ELF-1 (cell line): ENCODE results near the gene LTB4R.
"Not testable (repeated sequence)": the region's sequence is repeated elsewhere in the genome, so short reads cannot be mapped to it uniquely, and the experiment has no call there.

ENCODE experiments used
- DNase-seq: peaks from one replicate; pipeline ENCODE4 v3.0.0-alpha.2; 2016; ENCODE audit warnings: low read depth, low spot score

Gene LTB4R

DNA sequence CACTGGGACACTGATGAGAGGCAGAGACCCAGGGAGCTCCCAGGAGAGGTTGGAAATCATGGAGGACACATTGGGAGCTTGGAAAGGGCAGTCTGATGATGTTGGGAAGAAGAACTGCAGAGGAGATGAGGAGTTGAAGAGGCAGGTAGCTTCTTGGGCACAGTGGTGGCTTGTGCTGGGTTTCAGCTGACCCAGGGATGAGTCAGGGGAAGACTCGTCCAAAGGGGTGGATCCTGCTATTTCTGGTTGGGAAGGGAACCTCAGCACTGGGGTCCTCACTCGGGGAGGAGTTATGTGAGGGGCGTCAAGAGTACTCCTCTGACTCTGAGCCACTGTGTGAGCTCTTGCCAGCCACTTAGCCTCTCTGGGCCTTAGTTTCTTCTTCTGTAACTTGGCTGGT is 12.0 kb downstream of the LTB4R start:
- no peak for DNase-seq

DNA sequence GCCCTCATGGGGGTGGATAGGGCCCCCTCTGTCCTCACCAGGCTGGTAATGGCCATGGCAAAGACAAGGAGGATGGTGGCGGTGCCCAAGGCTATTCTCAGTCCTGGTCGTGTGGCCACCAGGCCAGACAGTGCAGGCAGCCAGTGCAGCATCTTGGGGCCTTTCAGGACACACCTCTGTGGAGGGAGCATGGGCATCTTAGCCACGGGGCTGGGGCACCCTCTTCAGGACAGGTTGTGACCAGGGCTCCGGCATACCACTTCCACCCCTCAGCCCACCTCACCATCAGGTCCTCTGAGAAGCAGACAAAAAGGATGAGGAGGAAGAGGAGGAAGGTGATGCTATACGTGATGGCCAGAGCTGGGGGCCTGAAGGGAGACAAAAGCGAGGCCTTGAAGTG is 12.7 kb downstream of the LTB4R start:
- DNase-seq: no peak

DNA sequence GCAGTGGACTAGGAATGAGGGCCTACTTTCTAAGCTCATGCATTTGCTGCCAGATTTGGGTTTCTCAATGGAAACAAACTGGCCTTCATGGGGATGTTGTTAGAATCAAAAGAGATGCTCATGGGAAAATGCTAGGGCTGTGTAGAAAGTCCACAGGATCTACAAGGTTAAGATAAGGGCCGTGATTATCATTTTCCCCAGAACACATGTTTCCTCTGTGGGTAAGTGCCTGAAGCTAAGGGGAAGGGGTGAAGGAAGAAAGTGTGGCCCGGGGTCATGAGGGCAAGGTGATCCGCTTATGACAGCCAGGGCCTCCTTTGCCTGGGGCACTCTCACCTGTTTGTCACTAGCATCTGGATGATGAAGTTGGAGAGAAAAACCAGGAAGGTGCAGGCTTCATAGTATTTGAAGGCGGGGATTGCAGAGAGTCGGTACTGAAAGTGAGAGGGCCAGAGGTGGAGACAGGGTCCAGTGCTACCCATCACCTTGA is 13.8 kb downstream of the LTB4R start:
- DNase-seq: no peak

DNA sequence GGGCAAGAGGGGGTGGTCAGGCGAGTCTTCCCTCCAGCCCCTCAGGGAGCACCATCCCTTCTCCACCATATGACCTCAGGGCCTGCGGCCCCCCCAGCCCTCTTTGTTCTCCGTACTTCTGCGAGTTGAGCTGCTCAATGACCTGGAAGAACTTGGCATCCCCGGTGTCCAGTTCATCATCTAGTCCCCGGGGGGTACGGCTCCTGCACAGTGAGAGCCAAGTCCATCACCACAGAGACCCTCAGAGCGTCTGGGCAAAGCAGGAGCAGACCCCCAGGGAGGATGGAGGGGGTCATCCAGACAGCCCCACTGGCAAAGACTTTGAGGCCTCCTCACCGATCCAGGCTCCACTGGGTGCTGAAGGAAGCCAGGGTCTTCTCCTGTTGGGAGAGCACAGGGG is 14.7 kb downstream of the LTB4R start:
- no peak for DNase-seq

DNA sequence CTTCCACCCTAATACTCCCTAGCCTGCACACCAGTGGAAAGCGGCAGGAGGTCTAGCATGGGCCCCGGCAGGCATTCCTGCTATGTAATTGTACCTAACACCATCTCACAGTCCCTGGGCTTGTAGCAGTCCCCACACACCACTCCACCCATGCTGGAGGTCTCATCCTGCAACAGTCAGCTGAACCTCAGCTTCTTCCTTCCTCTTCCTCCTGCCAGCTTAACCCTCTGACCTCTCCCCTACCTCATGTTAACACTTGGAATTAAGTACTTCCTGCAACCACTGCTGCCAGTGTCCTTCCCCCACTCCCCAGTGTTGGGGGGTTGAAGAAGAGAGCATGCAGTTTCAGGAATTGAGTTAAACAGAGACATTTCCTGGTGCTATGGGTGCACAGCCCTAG is 16.0 kb downstream of the LTB4R start:
- no peak for DNase-seq

DNA sequence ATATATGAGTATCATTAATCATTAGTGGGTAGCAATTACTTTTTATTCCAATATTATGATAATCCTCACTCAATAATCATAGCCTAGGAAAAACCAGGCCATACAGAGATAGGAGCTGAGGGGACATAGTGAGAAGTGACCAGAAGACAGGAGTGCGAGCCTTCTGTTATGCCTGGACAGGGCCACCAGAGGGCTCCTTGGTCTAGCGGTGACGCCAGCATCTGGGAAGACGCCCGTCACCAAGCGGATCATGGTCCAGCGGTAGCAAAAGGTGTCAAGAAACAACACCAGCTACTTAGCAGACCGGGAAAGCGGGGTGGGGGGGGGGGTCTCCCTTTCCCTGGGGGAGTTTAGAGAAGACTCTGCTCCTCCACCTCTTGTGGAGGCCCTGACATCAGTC is 16.6 kb downstream of the LTB4R start:
- not testable (repeated sequence) for DNase-seq

DNA sequence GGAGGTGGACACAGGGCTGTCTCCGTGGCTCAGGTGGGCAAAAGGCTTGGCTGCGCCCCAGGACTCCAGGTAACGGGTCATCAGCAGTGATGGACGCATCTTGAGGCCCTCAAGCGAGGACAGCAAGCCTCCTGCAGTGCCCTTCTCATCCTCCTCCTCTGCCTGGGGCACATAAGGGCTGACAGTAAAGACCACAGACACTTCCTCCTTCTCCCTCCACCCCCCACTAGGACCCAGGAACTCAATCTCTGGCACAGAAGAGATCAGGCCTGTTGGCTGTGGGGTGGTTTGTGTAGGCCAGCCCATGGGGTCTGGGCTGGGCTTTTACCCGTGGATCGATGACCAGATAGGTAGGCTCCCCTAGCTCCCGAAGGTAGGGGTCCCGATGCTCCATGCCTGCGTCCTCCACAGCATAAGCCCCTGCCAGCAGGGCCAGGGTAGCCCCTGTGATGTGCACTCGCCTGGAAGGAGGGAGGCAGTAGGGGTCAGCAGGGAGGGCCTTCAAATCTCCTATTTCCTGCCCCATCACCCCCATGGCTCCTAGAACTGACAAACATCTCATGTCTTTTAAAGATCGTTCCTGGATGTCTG is 17.9 kb downstream of the LTB4R start:
- no peak for DNase-seq

DNA sequence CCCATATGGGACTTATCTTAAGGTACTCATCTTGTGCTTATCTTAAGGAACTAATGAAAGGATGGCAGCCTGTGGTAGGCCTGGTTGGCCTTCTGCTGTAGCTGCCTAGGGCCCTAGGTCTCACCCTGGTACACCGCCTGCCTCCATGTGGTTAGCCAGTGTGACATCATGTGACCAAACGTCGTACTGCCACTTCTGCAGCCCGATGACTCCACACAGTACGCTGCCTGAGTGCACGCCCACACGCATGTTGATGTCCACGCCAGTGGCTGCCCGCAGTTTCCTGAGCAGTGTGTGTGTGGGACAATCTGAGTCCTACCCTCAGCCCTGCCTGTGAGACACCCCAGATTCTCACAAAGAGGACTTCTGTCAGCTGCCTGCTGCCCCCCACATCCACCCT is 18.4 kb downstream of the LTB4R start:
- no peak for DNase-seq

DNA sequence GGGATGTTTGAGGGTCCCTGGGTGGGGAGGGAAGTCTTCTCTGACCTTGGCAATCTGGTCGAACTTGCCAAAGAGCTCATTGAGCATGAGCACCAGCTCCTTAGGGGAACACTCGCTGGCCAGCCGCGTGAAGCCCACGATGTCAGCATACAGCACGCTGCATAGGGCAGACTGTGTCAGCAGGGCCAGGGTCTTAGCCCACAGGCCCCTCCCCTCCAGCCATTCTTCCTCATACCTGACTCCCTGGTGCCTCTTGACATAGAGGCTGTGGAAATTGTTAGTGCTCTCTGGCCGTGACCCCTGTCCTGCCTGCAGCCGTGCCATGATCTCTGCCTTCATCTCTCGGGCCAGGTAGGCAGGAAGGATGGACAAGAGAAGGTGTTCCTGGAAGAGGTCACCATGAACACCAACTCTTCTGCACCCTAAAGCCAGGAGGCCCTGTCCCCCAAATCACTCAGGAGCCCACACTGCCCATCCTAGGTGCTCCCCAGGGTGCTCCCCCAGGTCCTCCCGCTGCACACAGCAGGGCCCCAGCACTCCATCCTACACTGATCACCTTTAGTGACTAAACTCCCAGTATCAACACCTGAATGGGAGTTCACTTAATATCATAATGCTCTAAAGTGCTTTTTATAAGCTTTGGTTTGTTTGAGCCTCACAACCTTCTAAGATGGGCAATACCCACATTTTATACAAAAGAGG is 19.8 kb downstream of the LTB4R start:
- DNase-seq: no peak

DNA sequence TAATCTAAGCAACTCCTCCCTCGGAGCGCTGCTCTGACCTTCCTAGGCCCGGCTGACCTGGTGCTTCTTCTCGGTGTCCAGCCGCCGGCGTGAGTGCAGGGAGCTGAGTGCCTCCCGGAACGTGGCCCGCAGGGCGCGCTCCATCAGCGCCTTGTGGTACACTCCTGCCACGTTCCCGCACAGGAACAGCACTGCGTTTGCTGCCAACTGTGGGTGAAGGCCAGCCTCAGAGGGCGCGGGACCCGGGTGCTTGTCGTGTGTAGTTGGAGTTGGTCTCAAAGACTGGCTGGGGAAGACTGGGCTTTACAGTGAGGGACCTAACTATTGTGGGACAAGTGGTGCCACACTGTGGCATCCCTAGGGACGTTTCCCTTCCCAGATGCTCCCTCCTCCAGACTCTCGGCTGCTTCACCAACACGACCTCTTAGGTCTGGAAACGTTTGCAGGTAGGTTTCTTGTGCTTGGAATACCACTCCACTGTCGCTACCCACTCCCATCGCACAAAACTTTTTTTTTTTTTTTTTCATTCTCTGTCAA is 20.5 kb downstream of the LTB4R start:
- no peak for DNase-seq

DNA sequence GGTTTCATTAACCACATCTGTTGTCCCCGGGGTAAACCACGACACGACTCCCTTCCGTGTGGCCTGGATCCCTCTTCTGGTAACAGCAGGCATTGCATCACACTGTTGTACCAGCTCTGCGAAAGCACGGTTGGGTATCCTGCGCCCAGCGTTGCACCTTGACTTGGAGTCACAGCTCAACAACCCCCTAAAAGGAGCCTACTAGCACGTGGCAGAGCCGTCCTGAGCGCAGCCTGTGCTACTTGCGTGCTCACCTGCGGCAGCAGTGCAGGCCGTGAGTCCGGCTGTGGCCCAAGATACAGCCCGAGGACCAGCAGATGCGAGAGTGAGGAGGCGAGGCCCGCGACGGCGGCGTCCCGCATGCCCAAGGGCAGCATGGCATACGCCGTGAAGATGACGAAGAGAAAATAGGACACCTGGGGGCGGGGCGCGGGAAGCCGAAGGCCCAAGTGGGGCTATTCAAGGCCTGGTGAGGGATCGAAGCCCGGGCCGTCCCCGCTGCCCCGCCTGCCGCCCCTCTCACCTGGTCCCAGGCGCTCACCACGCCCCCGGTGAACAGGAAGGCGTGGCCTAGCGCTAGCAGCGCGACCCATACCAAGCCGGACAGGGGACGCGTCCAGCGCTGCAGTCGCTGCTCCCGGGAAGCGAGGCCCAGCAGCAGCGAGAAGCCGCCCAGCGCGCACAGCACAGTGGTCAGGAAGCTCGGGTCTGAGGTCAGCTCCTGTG is 21.1 kb downstream of the LTB4R start:
- peak; percentile 82 for DNase-seq

DNA sequence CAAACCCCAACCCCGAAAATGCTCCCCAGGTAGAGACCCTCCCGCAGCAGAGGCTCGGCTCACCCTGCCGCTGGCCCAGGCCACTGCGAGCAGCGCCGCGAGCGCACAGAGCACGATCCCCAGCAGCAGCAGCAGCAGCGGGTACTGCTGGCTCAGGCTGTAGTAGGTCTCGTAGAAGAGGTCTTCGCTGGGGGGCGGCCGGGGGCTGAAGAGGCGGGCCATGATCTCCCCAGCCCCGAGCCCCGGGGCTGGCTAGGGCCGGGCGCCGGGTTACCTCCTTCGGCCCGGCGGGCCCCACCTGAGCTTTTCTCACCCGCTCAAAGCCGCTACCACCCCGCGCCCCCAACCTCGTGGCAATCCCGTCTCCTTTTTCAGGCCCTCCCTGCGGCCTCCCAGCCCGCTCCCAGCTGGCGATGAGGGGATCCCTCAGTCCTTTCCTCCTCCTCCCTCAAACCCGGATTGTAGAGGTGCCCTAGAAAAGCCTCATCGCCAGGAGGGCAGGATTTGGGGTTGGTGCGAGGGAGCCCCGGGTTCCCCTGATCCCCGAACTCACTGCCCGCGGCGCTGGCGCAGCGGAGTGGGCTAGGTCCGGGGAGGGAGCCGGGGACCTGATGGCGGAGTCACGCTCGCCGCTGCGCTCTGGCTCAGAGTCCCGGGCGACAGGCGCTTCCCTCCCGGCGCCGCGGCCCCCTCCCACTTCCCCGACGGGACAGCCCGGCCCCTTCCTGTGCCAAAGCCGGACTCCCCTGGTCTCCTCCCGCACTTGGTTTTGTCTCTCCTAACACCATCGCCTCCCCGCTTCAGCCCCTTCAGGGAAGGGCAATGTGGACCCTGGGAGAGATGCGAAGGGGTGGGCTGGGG is 23.4 kb downstream of the LTB4R start, which contains the start of gene ADCY4:
TSS of gene ADCY4 (minus strand) at position 641 of the 861 bp plus-strand sequence. CDS start at position 222, 419 bp downstream.
- DNase-seq: peak; percentile 44

DNA sequence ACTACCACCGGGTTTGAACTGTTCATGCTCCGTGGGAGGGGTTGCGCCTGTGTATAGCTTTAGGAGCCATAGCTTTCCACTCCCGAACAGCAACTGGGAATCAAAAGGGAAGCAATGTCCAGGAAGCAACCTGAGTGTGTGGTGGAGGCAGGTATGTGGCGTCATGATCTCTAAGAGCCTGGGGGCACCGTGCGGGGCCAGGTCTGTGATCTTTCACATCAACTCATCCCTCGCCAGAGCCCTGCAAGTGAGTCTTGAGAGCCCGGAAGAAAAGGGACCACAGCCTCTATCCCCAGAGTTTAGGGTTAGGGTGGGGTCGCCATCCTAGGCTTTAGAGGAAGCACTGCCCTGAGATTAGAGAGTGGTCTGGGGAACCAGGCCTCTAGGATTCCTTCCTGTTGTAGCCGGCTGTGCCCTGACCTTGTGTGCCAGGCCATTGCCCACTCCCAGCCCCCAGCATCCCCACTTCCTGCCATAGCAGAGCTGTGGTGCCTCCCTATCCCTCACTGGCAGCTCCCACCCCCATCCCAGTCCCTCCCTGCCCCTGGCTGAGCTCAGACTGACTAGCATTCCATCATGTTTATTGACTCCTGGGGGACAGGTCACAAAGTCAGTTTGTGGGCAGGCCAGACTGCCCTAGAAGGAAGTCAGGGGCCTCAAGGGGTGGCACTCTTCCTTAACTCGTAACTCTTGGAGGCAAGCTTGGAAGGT is 24.3 kb downstream of the LTB4R start:
- peak; percentile 64 for DNase-seq

DNA sequence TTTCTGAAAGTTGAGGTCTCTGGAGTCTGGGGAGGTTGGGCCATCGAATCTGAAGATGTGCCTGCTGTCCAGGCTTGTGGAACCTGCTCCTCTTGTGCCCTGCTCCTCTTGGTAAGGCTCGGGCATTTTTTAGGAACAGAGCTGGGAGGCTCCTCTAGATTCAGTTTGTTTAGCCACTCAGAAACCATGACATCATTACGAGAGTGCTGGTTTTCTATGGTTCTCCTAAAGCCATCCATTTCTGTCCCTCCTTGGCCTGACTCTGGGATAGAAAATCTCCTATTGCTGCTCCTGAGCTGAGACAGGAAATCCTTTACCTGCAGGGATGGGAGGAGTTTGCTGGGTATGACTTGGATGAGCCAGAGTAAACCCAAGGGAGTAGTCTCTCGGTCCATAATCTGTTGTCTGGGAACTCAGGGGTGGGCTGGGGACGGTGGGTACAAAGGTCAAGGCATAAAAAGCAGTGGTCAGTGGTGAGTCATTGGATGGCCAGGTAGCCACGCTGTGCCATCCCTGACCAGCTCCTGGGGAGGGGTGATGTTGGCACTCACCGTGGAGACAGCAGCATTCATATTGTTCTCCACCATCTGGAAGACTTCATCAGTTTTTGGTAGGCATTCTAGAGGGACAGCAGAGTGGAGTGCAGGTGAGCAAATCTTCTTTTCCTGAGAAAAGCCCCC is 26.0 kb downstream of the LTB4R start:
- DNase-seq: no peak

DNA sequence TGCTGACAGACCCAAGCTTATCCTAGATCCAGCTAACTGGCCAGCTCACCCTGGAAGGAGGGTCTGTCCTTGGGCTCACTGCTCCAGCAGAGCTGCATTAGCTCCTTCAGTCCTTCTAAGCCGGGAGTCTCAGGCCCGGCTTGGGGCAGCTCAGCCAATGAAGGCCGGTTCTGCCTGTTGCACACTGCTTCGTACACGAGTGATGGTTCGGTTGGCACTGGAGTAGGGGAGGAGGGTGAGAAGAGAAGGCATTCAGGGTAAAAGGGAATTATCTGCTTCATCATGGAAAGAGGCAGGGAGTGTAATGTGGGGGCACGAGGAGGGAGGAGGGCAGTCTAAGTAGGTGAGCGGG is 26.5 kb downstream of the LTB4R start:
- DNase-seq: no peak

DNA sequence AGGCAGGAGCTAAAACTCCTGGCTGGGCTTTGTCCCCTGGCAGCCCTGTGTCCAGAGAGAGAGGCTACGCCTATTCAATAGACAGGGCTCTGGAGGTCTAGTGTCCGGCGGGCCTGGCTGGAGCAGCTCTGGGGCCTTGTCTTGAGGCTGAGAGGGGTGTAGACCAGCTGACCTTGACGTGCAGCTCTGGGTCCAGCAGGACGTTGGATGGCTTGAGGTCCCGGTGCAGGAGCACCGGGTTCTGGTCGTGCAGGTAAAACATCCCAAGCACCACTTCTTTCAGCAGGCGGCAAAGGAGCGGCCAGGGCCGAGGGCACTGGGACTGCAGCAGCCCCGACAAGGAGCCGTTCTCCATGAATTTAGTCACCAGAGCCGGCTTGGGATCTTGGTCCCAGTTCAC is 27.5 kb downstream of the LTB4R start:
- no peak for DNase-seq

DNA sequence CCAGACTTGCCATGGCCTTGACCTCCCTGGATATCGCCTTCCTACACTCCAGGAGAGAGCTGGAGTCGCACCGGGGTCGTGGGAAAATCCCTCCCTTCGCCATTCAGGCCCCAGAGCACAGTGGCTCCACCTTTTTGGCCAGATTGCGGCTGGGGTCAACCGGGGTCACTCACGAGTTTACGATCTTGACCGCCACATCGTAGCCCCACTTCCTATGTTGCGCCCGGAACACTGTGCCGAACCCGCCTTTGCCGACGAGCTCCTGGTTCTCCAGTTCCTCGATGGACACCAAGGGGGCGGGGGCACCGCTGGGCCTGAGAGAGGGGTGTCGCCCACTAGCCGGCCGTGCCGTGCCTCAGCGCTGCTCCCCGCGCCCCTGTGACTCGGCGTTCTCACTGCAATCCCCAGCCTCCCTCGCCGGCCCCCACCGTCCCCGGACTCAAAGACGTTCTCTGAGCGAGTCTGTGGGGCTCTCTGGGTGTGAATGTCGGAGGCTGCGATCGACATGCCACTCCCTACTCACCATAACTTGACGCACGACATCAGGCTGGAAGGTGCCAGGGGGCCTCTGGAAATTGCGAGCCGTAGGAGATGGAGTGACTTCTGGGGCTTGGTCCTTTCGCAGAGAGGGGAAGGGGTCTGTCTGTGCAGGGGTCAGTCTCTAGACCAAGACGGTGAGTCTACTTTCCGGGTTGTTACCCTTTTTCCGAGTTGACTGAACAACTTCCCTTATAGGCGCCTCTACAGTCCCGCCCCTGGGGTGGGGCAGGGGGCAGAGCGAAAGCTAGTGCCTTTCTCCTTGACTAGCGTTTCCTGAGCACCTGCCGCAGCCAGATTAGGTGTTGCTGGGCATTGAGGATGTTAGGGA is 28.2 kb downstream of the LTB4R start, which contains the start of gene RIPK3:
TSS of gene RIPK3 (minus strand) at position 708 of the 868 bp plus-strand sequence. CDS start at position 543, 165 bp downstream.
- DNase-seq: no peak

DNA sequence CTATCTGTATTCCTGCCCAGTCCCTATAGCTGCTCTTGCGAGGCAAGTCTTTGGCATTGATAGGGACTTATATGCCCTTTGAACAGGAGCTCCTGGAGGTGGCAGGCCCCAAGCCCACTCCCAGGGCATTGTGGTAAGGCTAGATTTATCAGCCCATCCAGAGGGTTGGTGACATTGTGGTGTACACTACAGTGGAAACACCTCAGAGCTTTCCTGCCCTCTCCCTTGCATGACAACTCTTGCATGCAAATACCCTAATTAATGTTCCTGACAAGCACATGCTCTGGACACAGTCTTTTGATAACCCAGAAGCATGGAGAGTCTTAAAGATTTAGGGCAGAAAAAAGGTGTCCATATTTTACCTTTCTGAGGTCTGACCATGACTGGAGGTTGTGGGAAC is 29.3 kb downstream of the LTB4R start:
- no peak for DNase-seq

DNA sequence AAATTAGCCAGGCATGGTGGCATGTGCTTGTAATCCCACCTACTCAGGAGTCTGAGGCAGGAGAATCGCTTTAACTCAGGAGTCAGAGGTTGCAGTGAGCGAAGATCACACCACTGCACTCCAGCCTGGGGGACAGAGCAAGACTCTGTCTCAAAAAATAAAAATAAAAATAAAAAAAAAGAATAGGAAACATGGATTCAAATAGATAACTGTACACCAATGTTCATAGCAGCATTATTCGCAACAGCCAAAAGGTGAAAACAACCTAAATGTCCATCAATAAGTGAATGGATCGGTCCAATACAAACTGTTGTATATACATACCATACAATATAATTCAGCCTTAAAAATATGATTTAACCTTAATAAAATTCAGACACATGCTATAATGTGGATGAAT is 31.6 kb downstream of the LTB4R start:
- no peak for DNase-seq
